SK-N-SH (cell line): ENCODE results near the gene DVL3. TPM values are rescaled to one million over a fixed set of nuclear protein-coding genes. Genes with fewer than 3 reads are reported as not detected.

Experiments
- CTCF ChIA-PET: fragments of 300-600, 350-600 bp; formaldehyde crosslinking; extraction: SDS; loops from one replicate; lab custom pipeline; 2021; lab: Yijun Ruan, JAX
- POLR2A ChIA-PET: fragments of 350-600 bp; sonication (Branson Sonifier 250); formaldehyde crosslinking; extraction: SDS; loops from one replicate; lab custom pipeline; 2020; ENCODE audit warnings: antibody characterized with exemption, inconsistent platforms; lab: Yijun Ruan, JAX
- DNase-seq: peaks from one replicate; pipeline ENCODE4 v3.0.0; 2012
- H2AFZ ChIP-seq: fragments of 200-600 bp; sonication (generic); 2 replicates; pipeline ENCODE4 v1.8.1; 2016; ENCODE audit warnings: antibody characterized with exemption, mild to moderate bottlenecking, low read depth
- H3F3A ChIP-seq: fragments of 200-600 bp; sonication (generic); replicated peaks from 2 replicates; pipeline ENCODE3; 2016; ENCODE audit warnings: antibody characterized with exemption, mild to moderate bottlenecking; ENCODE audit not compliant: insufficient read depth
- H3K27ac ChIP-seq, 2 experiments: fragments of 200-500 bp in 1 of 2; fragments of 200-600 bp in 1 of 2; sonication (Bioruptor generic) in 1 of 2; sonication (generic), shearing (Covaris generic) in 1 of 2; 2 replicates each; pipeline versions ENCODE4 v1.5.1 to v1.6.1; 2014 to 2016; ENCODE audit warnings: low read depth in 2 of 2, inconsistent platforms in 1 of 2, low read length in 1 of 2, mild to moderate bottlenecking in 1 of 2, mixed read lengths in 1 of 2
- H3K27me3 ChIP-seq: fragments of 200-600 bp; sonication (generic), shearing (Covaris generic); 2 replicates; pipeline ENCODE4 v1.6.1; 2016; ENCODE audit warnings: mixed run types; ENCODE audit not compliant: insufficient read depth
- H3K36me3 ChIP-seq, 2 experiments: fragments of 200-500 bp in 1 of 2; fragments of 200-600 bp in 1 of 2; sonication (Bioruptor generic) in 1 of 2; sonication (generic) in 1 of 2; replicated peaks in 1 of 2; 2 replicates each; pipeline versions ENCODE3 to v1.5.1; 2014 to 2016; ENCODE audit warnings: low read length in 1 of 2, mild to moderate bottlenecking in 1 of 2; ENCODE audit not compliant: insufficient read depth in 2 of 2, control insufficient read depth in 1 of 2
- H3K4me1 ChIP-seq, 2 experiments: fragments of 200-500 bp in 1 of 2; fragments of 200-600 bp in 1 of 2; sonication (Bioruptor generic) in 1 of 2; sonication (generic), shearing (Covaris generic) in 1 of 2; 2 replicates each; pipeline versions ENCODE4 v1.5.1 to v1.6.1; 2014 to 2016; ENCODE audit warnings: low read depth in 1 of 2, low read length in 1 of 2, mixed run types in 1 of 2; ENCODE audit not compliant: insufficient read depth in 2 of 2, control insufficient read depth in 1 of 2
- H3K4me2 ChIP-seq: fragments of 200-600 bp; sonication (generic), shearing (Covaris generic); 2 replicates; pipeline ENCODE4 v1.6.1; 2017; ENCODE audit warnings: mixed run types
- H3K4me3 ChIP-seq, 2 experiments: fragments of 200-500 bp in 1 of 2; fragments of 200-600 bp in 1 of 2; sonication (Bioruptor generic) in 1 of 2; sonication (generic), shearing (Covaris generic) in 1 of 2; 2 replicates each; pipeline versions ENCODE4 v1.5.1 to v1.8.1; 2014 to 2016; ENCODE audit warnings: low read depth in 2 of 2, inconsistent platforms in 1 of 2, low read length in 1 of 2, mild to moderate bottlenecking in 1 of 2, mixed read lengths in 1 of 2, moderate library complexity in 1 of 2
- H3K79me2 ChIP-seq: fragments of 200-600 bp; sonication (generic); 2 replicates; pipeline ENCODE4 v1.8.1; 2017; ENCODE audit warnings: mild to moderate bottlenecking; ENCODE audit not compliant: insufficient read depth
- H3K9ac ChIP-seq: fragments of 200-600 bp; sonication (generic); 2 replicates; pipeline ENCODE4 v1.6.1; 2017; ENCODE audit warnings: mixed run types
- H3K9me2 ChIP-seq: fragments of 200-600 bp; sonication (generic); 2 replicates; pipeline ENCODE4 v1.6.1; 2017; ENCODE audit warnings: mixed run types
- H3K9me3 ChIP-seq: fragments of 200-600 bp; sonication (generic); 2 replicates; pipeline ENCODE4 v1.6.1; 2017; ENCODE audit warnings: mixed run types, mild to moderate bottlenecking, moderate library complexity
- H4K20me1 ChIP-seq: fragments of 200-600 bp; sonication (generic); 2 replicates; pipeline ENCODE4 v1.6.1; 2017; ENCODE audit warnings: mild to moderate bottlenecking, mixed run types; ENCODE audit not compliant: insufficient read depth
- CHD2 ChIP-seq: fragments of 150-350 bp; IDR thresholded peaks from 2 replicates; pipeline ENCODE4 v1.6.1; 2018; ENCODE audit warnings: low read length; ENCODE audit not compliant: partially characterized antibody
- ELF1 ChIP-seq: IDR thresholded peaks from 2 replicates; pipeline ENCODE4 v1.4.0; 2012
- EP300 ChIP-seq, 2 experiments: IDR thresholded peaks; 2 replicates each; pipeline versions ENCODE4 v1.4.0 to v1.6.1; 2012; ENCODE audit warnings: borderline replicate concordance in 1 of 2, low read depth in 1 of 2, low read length in 1 of 2
- FOSL2 ChIP-seq: IDR thresholded peaks from 2 replicates; pipeline ENCODE4 v1.4.0; 2012; ENCODE audit warnings: low read depth, mild to moderate bottlenecking, moderate library complexity, borderline replicate concordance
- FOXJ3 ChIP-seq: sonication (generic); formaldehyde crosslinking; IDR thresholded peaks from 2 replicates; pipeline ENCODE4 v1.5.1; 2020; ENCODE audit warnings: mild to moderate bottlenecking, missing genetic modification reagents
- FOXM1 ChIP-seq: IDR thresholded peaks from 2 replicates; pipeline ENCODE4 v1.4.0; 2012; ENCODE audit warnings: low read depth, mild to moderate bottlenecking
- GABPA ChIP-seq: IDR thresholded peaks from 2 replicates; pipeline ENCODE4 v1.4.0; 2012; ENCODE audit warnings: low read depth, mild to moderate bottlenecking
- JUND ChIP-seq: IDR thresholded peaks from 2 replicates; pipeline ENCODE4 v1.4.0; 2012
- MEF2A ChIP-seq: IDR thresholded peaks from 2 replicates; pipeline ENCODE4 v1.4.0; 2012; ENCODE audit warnings: low read depth, borderline replicate concordance
- MXI1 ChIP-seq: IDR thresholded peaks from 2 replicates; pipeline ENCODE4 v1.6.1; 2012; ENCODE audit warnings: mild to moderate bottlenecking, low read depth, low read length, improper control_type of control experiment
- NRF1 ChIP-seq: IDR thresholded peaks from 2 replicates; pipeline ENCODE4 v1.6.1; 2012; ENCODE audit warnings: low read depth, mild to moderate bottlenecking, low read length
- POLR2AphosphoS5 ChIP-seq: IDR thresholded peaks from 2 replicates; pipeline ENCODE4 v1.6.1; 2012; ENCODE audit warnings: low read depth, low read length
- RAD21 ChIP-seq: IDR thresholded peaks from 2 replicates; pipeline ENCODE4 v1.6.1; 2012; ENCODE audit warnings: mild to moderate bottlenecking, low read length
- RCOR1 ChIP-seq: fragments of 150-350 bp; IDR thresholded peaks from 2 replicates; pipeline ENCODE4 v1.6.1; 2017; ENCODE audit warnings: antibody characterized with exemption, low read length
- RXRA ChIP-seq: IDR thresholded peaks from 2 replicates; pipeline ENCODE4 v1.4.0; 2012; ENCODE audit warnings: low read depth, mild to moderate bottlenecking, borderline replicate concordance
- SIN3A ChIP-seq: IDR thresholded peaks from 2 replicates; pipeline ENCODE4 v1.6.1; 2012; ENCODE audit warnings: low read depth, mild to moderate bottlenecking, low read length, moderate library complexity, borderline replicate concordance
- SMC3 ChIP-seq: IDR thresholded peaks from 2 replicates; pipeline ENCODE4 v1.6.1; 2012; ENCODE audit warnings: low read depth, low read length, improper control_type of control experiment
- TEAD4 ChIP-seq: IDR thresholded peaks from 2 replicates; pipeline ENCODE4 v1.4.0; 2012; ENCODE audit warnings: mild to moderate bottlenecking, borderline replicate concordance; ENCODE audit not compliant: insufficient read depth
- YY1 ChIP-seq: IDR thresholded peaks from 2 replicates; pipeline ENCODE4 v1.4.0; 2012; ENCODE audit warnings: low read depth, mild to moderate bottlenecking
- WGBS: methylation state at CpG from one replicate; pipeline ENCODE4 v1.1.6; 2017; ENCODE audit warnings: low lambda C conversion rate; 5-methylcytosine and 5-hydroxymethylcytosine counted together
- polyA plus RNA-seq, 3 experiments: library from polyadenylated mRNA; depleted of rRNA; stranded (reverse); fragments of >200 nt; gene quantifications; 2 replicates each; pipeline ENCODE4 v1.2.3, GENCODE V29; 2012
- TF ChIP-seq, protein P1 (sequence below): fragments of 200-600 bp; sonication (generic); IDR thresholded peaks from 2 replicates; pipeline ENCODE4 v1.6.1; 2017; ENCODE audit warnings: antibody characterized with exemption, mild to moderate bottlenecking, moderate library complexity
- TF ChIP-seq, protein P2 (sequence below): IDR thresholded peaks from 2 replicates; pipeline ENCODE4 v1.4.0; 2012; ENCODE audit warnings: low read depth
- TF ChIP-seq, protein P3 (sequence below): IDR thresholded peaks from 2 replicates; pipeline ENCODE4 v1.6.1; 2012; ENCODE audit warnings: mild to moderate bottlenecking, low read depth, low read length, moderate library complexity
- TF ChIP-seq, protein P4 (sequence below): IDR thresholded peaks from 2 replicates; pipeline ENCODE4 v1.4.0; 2012; ENCODE audit warnings: low read depth, borderline replicate concordance
- TF ChIP-seq, protein P5 (sequence below): fragments of 150-350 bp; IDR thresholded peaks from 2 replicates; pipeline ENCODE4 v1.6.1; 2016; ENCODE audit warnings: mild to moderate bottlenecking, low read depth, low read length

The DVL3 gene
- 29.6 and 30.1 TPM in 2 replicates for polyA plus RNA-seq (2012; rRNA removed)
- 16.3 and 19.3 TPM in 2 replicates for polyA plus RNA-seq (2012; cell fraction: cytosol; rRNA removed)
- polyA plus RNA-seq (2012; cell fraction: nucleus; rRNA removed) = 117 and 125 TPM in 2 replicates

DNA sequence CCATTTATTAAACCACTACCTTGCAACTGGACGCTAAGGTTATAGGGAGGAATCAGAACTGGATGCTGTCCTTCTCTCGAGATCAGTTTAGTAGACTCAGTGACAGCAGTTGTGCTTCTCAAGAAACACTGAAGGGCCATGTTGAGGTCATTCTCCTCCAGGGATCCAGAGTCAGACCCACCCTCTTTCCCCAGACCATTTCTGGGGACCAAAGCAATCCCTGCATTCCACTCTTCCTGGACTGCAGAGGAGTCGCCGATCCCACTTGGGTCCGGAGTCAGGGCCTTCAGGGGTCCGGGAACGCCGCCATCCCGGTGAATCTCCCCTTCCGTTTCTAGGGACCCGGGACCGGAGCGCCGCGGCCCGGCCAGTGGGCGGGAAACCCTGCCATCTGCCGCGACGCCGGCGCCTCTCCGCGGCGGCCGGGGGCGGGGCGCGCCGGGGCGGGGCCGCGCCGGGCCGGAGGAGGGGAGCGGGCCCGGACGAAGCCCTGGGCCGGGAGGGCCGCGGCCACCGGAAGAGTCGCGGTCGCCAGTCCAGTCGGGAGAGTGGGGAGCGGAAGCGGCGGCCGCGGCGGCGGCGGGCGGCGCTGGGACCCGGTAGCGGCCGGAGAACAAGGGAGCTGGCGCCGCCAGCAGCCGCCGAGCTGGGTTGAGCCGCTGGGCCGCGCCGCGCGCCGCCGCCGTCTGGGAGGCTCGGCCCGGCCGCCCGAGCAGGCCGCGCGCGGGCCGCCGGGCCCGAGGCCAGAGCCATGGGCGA lies at the start of gene DVL3:
TSS of gene DVL3 (plus strand) at position 493 of the 759 bp plus-strand sequence. CDS start at position 752, 259 bp downstream.
- peaks cover 11 to 12% of the 10 kb centered on the region in 2 experiments; a peak in 3 of 4 replicates for H3K4me1 ChIP-seq
- H3K9me3 ChIP-seq = no peaks in the 10 kb centered on the region
- ChIA-PET POLR2A (interaction anchor here (0.7 to 1.9 kb wide), 4 partner anchors 9 to 623 kb away, joined by 3 to 9 read pairs (median 4); partner anchors contain the start of genes ABCF3 and EIF2B5), CTCF (interaction anchor here (1.1 to 2.4 kb wide), 3 partner anchors 10 to 95 kb away, joined by 6 to 15 read pairs (median 13); partner anchors contain the start of gene EEF1AKMT4)
- H3K4me3 ChIP-seq = peak within 1 kb of the TSS; percentile 80 to 95
- peak within 1 kb of the TSS; percentile 87 for H3K9ac ChIP-seq
- H3K27me3 ChIP-seq = no peaks in the 10 kb centered on the region
- H3F3A ChIP-seq = peaks cover 20% of the 10 kb centered on the region
- no peaks in the 10 kb centered on the region for H3K9me2 ChIP-seq
- H3K36me3 ChIP-seq = peaks cover 0 to 6% of the 10 kb centered on the region in 2 experiments
- peak within 1 kb of the TSS; percentile 92 for H3K4me2 ChIP-seq
- H2AFZ ChIP-seq = peak within 1 kb of the TSS; percentile 88
- H3K27ac ChIP-seq = peak within 1 kb of the TSS; percentile 82 to 93
- H3K79me2 ChIP-seq = peaks cover 57% of the 10 kb centered on the region
- H4K20me1 ChIP-seq = peaks cover 32% of the 10 kb centered on the region
- WGBS = under 1% methylated on average over 10 of the region's 84 CpGs
- DNase-seq = peak; percentile 97
- TF ChIP-seq NRF1 = no peak
- no peak for TF ChIP-seq TEAD4
- TF ChIP-seq EP300 (IDR thresholded peaks at IDR 0.05; ENCODE audit: borderline replicate concordance in 1 of 2, low read depth in 1 of 2, low read length in 1 of 2) = peak in 1 of 2 experiments; percentile 44; a peak in 1 of 4 replicates
- TF ChIP-seq FOXJ3 = no peak
- no peak for TF ChIP-seq FOXM1
- TF ChIP-seq, protein P1, sequence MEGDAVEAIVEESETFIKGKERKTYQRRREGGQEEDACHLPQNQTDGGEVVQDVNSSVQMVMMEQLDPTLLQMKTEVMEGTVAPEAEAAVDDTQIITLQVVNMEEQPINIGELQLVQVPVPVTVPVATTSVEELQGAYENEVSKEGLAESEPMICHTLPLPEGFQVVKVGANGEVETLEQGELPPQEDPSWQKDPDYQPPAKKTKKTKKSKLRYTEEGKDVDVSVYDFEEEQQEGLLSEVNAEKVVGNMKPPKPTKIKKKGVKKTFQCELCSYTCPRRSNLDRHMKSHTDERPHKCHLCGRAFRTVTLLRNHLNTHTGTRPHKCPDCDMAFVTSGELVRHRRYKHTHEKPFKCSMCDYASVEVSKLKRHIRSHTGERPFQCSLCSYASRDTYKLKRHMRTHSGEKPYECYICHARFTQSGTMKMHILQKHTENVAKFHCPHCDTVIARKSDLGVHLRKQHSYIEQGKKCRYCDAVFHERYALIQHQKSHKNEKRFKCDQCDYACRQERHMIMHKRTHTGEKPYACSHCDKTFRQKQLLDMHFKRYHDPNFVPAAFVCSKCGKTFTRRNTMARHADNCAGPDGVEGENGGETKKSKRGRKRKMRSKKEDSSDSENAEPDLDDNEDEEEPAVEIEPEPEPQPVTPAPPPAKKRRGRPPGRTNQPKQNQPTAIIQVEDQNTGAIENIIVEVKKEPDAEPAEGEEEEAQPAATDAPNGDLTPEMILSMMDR = no peak
- no peak for TF ChIP-seq CHD2
- TF ChIP-seq ELF1 = 0 out of 2 replicates have a peak, but pooled peaks have one; percentile 27
- peak; percentile 34; the same call in 1 of the 2 replicates for TF ChIP-seq SIN3A
- TF ChIP-seq, protein P2, sequence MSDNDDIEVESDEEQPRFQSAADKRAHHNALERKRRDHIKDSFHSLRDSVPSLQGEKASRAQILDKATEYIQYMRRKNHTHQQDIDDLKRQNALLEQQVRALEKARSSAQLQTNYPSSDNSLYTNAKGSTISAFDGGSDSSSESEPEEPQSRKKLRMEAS = peak; percentile 33; the same call in 1 of the 2 replicates
- no peak for TF ChIP-seq RCOR1
- no peak for TF ChIP-seq SMC3
- TF ChIP-seq, protein P3, sequence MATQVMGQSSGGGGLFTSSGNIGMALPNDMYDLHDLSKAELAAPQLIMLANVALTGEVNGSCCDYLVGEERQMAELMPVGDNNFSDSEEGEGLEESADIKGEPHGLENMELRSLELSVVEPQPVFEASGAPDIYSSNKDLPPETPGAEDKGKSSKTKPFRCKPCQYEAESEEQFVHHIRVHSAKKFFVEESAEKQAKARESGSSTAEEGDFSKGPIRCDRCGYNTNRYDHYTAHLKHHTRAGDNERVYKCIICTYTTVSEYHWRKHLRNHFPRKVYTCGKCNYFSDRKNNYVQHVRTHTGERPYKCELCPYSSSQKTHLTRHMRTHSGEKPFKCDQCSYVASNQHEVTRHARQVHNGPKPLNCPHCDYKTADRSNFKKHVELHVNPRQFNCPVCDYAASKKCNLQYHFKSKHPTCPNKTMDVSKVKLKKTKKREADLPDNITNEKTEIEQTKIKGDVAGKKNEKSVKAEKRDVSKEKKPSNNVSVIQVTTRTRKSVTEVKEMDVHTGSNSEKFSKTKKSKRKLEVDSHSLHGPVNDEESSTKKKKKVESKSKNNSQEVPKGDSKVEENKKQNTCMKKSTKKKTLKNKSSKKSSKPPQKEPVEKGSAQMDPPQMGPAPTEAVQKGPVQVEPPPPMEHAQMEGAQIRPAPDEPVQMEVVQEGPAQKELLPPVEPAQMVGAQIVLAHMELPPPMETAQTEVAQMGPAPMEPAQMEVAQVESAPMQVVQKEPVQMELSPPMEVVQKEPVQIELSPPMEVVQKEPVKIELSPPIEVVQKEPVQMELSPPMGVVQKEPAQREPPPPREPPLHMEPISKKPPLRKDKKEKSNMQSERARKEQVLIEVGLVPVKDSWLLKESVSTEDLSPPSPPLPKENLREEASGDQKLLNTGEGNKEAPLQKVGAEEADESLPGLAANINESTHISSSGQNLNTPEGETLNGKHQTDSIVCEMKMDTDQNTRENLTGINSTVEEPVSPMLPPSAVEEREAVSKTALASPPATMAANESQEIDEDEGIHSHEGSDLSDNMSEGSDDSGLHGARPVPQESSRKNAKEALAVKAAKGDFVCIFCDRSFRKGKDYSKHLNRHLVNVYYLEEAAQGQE = peak; percentile 18; the same call in 1 of the 2 replicates
- TF ChIP-seq RAD21 = no peak
- TF ChIP-seq POLR2AphosphoS5 = peak; percentile 66
- TF ChIP-seq, protein P4, sequence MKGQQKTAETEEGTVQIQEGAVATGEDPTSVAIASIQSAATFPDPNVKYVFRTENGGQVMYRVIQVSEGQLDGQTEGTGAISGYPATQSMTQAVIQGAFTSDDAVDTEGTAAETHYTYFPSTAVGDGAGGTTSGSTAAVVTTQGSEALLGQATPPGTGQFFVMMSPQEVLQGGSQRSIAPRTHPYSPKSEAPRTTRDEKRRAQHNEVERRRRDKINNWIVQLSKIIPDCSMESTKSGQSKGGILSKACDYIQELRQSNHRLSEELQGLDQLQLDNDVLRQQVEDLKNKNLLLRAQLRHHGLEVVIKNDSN = no peak
- TF ChIP-seq MEF2A = no peak
- TF ChIP-seq, protein P5, sequence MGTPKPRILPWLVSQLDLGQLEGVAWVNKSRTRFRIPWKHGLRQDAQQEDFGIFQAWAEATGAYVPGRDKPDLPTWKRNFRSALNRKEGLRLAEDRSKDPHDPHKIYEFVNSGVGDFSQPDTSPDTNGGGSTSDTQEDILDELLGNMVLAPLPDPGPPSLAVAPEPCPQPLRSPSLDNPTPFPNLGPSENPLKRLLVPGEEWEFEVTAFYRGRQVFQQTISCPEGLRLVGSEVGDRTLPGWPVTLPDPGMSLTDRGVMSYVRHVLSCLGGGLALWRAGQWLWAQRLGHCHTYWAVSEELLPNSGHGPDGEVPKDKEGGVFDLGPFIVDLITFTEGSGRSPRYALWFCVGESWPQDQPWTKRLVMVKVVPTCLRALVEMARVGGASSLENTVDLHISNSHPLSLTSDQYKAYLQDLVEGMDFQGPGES = no peak
- TF ChIP-seq JUND = no peak
- TF ChIP-seq MXI1 = peak; percentile 6; the same call in 1 of the 2 replicates
- no peak for TF ChIP-seq RXRA
- peak; percentile 68 for TF ChIP-seq GABPA
- TF ChIP-seq FOSL2 = no peak
- TF ChIP-seq YY1 = 0 out of 2 replicates have a peak, but pooled peaks have one; percentile 27
